WI38 (cell line): ENCODE data around the gene THAP9.

ENCODE experiments used
- H3K4me3 ChIP-seq: 2 replicates; pipeline ENCODE4 v1.5.1; 2011; ENCODE audit warnings: low read depth, mild to moderate bottlenecking, control low read depth, low read length
- CTCF ChIP-seq: IDR thresholded peaks from 2 replicates; pipeline ENCODE4 v1.5.1; 2012; ENCODE audit warnings: low read depth, mild to moderate bottlenecking, control low read depth, low read length

The THAP9 gene

GRCh38 chr4:82957045-82957444 lies 56.5 kb downstream of the THAP9 start:
- H3K4me3 ChIP-seq, result no peak overlapping the region

GRCh38 chr4:82965763-82966162 lies 65.2 kb downstream of the THAP9 start:
- no peak for TF ChIP-seq CTCF
- no peak overlapping the region for H3K4me3 ChIP-seq

More at GRCh38 chr4:82957045-82957444, 56.5 kb downstream of the THAP9 start:
- no peak for TF ChIP-seq CTCF

- no peak for TF ChIP-seq CTCF
- no peak overlapping the region for H3K4me3 ChIP-seq
Observed at GRCh38 chr4:82968972-82969371, 68.4 kb downstream of the THAP9 start.

- H3K4me3 ChIP-seq, result no peak overlapping the region
- no peak for TF ChIP-seq CTCF
Observed at GRCh38 chr4:82969414-82969813, 68.9 kb downstream of the THAP9 start.
